H1 (cell line): ENCODE data around the gene OTOP3. TPM values are rescaled to one million over a fixed set of nuclear protein-coding genes. Genes with fewer than 3 reads are reported as not detected.
A peak's percentile ranks its signal among the peaks of the same experiment; 100 is the strongest.

Experiments used
- CTCF ChIA-PET: fragments of 300-600 bp; sonication (Branson Sonifier 250); formaldehyde crosslinking; loops from one replicate; lab custom pipeline; 2021; ENCODE audit not compliant: partially characterized antibody; lab: Charles Lee
- POLR2A ChIA-PET: fragments of 300-600 bp; sonication (Branson Sonifier 250); formaldehyde crosslinking; loops from one replicate; lab custom pipeline; 2021; ENCODE audit warnings: inconsistent platforms; ENCODE audit not compliant: partially characterized antibody; lab: Charles Lee
- DNase-seq, 2 experiments: peaks; one replicate each; pipeline versions ENCODE4 v3.0.0 to v3.0.0-alpha.2; 2010 to 2022; ENCODE audit warnings: low spot score in 2 of 2, low read depth in 1 of 2, mixed read lengths in 1 of 2
- FAIRE-seq: peaks from 2 replicates; lab custom pipeline; 2011; peaks lifted over from hg19 to GRCh38; lab: Jason Lieb, UNC
- H2AFZ ChIP-seq: 2 replicates; pipeline ENCODE4 v1.8.1; 2012; ENCODE audit warnings: low read length, inconsistent platforms
- H2AK5ac ChIP-seq: 2 replicates; pipeline ENCODE4 v1.6.1; 2013; ENCODE audit warnings: low read depth, low read length
- H2BK120ac ChIP-seq: replicated peaks from 2 replicates; pipeline ENCODE3; 2013; ENCODE audit warnings: low read depth, low read length, inconsistent platforms
- H2BK12ac ChIP-seq: 2 replicates; pipeline ENCODE4 v1.6.1; 2013; ENCODE audit warnings: low read depth, low read length
- H2BK15ac ChIP-seq: 2 replicates; pipeline ENCODE4 v1.6.1; 2013; ENCODE audit warnings: low read length
- H2BK20ac ChIP-seq: 2 replicates; pipeline ENCODE4 v1.6.1; 2013; ENCODE audit warnings: low read length
- H2BK5ac ChIP-seq: 2 replicates; pipeline ENCODE4 v1.6.1; 2013; ENCODE audit warnings: low read depth, low read length
- H3K14ac ChIP-seq: 2 replicates; pipeline ENCODE4 v1.6.1; 2013; ENCODE audit warnings: inconsistent platforms; ENCODE audit not compliant: insufficient read length
- H3K18ac ChIP-seq: 2 replicates; pipeline ENCODE4 v1.6.1; 2013; ENCODE audit warnings: low read length; ENCODE audit errors: extremely low read depth
- H3K23ac ChIP-seq: 2 replicates; pipeline ENCODE4 v1.6.1; 2013; ENCODE audit warnings: inconsistent platforms; ENCODE audit not compliant: insufficient read length
- H3K23me2 ChIP-seq: 2 replicates; pipeline ENCODE4 v1.6.1; 2013; ENCODE audit warnings: low read depth, low read length
- H3K27ac ChIP-seq: 2 replicates; pipeline ENCODE4 v1.6.1; 2011; ENCODE audit warnings: low read depth, low read length, inconsistent platforms
- H3K27me3 ChIP-seq, 4 experiments: replicated peaks in 1 of 4; 1 replicate in 1 of 4; 2 replicates in 3 of 4; pipeline versions ENCODE4 v1.6.1 to v1.8.1; 2011 to 2013; ENCODE audit warnings: low read length in 3 of 4, mild to moderate bottlenecking in 3 of 4, inconsistent platforms in 2 of 4, mixed read lengths in 2 of 4, moderate library complexity in 1 of 4; ENCODE audit not compliant: control insufficient read depth in 3 of 4, insufficient read depth in 3 of 4; ENCODE audit errors: extremely low read depth in 1 of 4
- H3K36me3 ChIP-seq, 4 experiments: 2 replicates each; pipeline versions ENCODE4 v1.6.1 to v1.8.1; 2011 to 2013; ENCODE audit warnings: mild to moderate bottlenecking in 4 of 4, low read length in 3 of 4, moderate library complexity in 2 of 4, control low read depth in 1 of 4, inconsistent platforms in 1 of 4; ENCODE audit not compliant: insufficient read depth in 4 of 4, control insufficient read depth in 2 of 4
- H3K4ac ChIP-seq: replicated peaks from 2 replicates; pipeline ENCODE3; 2013; ENCODE audit warnings: low read length, low read depth, mixed read lengths, inconsistent platforms; ENCODE audit not compliant: insufficient read length
- H3K4me1 ChIP-seq, 4 experiments: replicated peaks in 1 of 4; 1 replicate in 1 of 4; 2 replicates in 3 of 4; pipeline versions ENCODE4 v1.6.1 to v1.8.1; 2011 to 2013; ENCODE audit warnings: low read length in 3 of 4, inconsistent platforms in 2 of 4, mixed read lengths in 1 of 4; ENCODE audit not compliant: insufficient read depth in 4 of 4, control insufficient read depth in 3 of 4
- H3K4me2 ChIP-seq, 2 experiments: 2 replicates each; pipeline versions ENCODE4 v1.6.1 to v1.8.1; 2011 to 2013; ENCODE audit warnings: low read depth in 2 of 2, low read length in 2 of 2, control low read depth in 1 of 2, inconsistent platforms in 1 of 2, mild to moderate bottlenecking in 1 of 2; ENCODE audit not compliant: insufficient read depth in 1 of 2
- H3K4me3 ChIP-seq, 4 experiments: fragments of 200-600, 300-600 bp in 1 of 4; sonication (generic), shearing (Covaris generic), sonication (Bioruptor Twin) in 1 of 4; 2 replicates each; pipeline versions ENCODE4 v1.5.1 to v1.8.1; 2011 to 2016; ENCODE audit warnings: low read length in 4 of 4, low read depth in 3 of 4, control low read depth in 2 of 4, inconsistent platforms in 2 of 4, mild to moderate bottlenecking in 2 of 4, mixed read lengths in 1 of 4, moderate library complexity in 1 of 4; ENCODE audit not compliant: insufficient read depth in 2 of 4; ENCODE audit errors: extremely low read depth in 1 of 4
- H3K56ac ChIP-seq: replicated peaks from 2 replicates; pipeline ENCODE3; 2013; ENCODE audit warnings: low read depth, mild to moderate bottlenecking, mixed read lengths, low read length, inconsistent platforms; ENCODE audit not compliant: insufficient read length
- H3K79me1 ChIP-seq: 2 replicates; pipeline ENCODE4 v1.6.1; 2013; ENCODE audit warnings: low read depth, low read length, control low read depth
- H3K79me2 ChIP-seq, 2 experiments: 2 replicates each; pipeline versions ENCODE4 v1.6.1 to v1.8.1; 2012 to 2013; ENCODE audit warnings: low read length in 2 of 2, mild to moderate bottlenecking in 2 of 2, inconsistent platforms in 1 of 2; ENCODE audit not compliant: insufficient read depth in 2 of 2, control insufficient read depth in 1 of 2
- H3K9ac ChIP-seq, 4 experiments: replicated peaks in 1 of 4; 1 replicate in 1 of 4; 2 replicates in 3 of 4; pipeline versions ENCODE4 v1.6.1 to v1.8.1; 2011 to 2013; ENCODE audit warnings: low read depth in 3 of 4, low read length in 3 of 4, control low read depth in 2 of 4, mild to moderate bottlenecking in 2 of 4, moderate library complexity in 2 of 4, inconsistent platforms in 1 of 4; ENCODE audit errors: extremely low read depth in 1 of 4
- H3K9me3 ChIP-seq, 2 experiments: 2 replicates each; pipeline versions ENCODE4 v1.6.1 to v1.8.1; 2012 to 2013; ENCODE audit warnings: mild to moderate bottlenecking in 2 of 2, moderate library complexity in 2 of 2, control low read depth in 1 of 2, inconsistent platforms in 1 of 2, low read depth in 1 of 2, low read length in 1 of 2, mixed read lengths in 1 of 2; ENCODE audit not compliant: insufficient read depth in 2 of 2
- H4K20me1 ChIP-seq, 2 experiments: replicated peaks in 1 of 2; 2 replicates each; pipeline versions ENCODE3 to v1.8.1; 2011 to 2013; ENCODE audit warnings: inconsistent platforms in 2 of 2, low read length in 2 of 2, mild to moderate bottlenecking in 1 of 2; ENCODE audit not compliant: insufficient read depth in 2 of 2, control insufficient read depth in 1 of 2
- H4K5ac ChIP-seq: 2 replicates; pipeline ENCODE4 v1.6.1; 2013; ENCODE audit warnings: low read length, low read depth, mixed read lengths, inconsistent platforms; ENCODE audit not compliant: insufficient read length
- H4K8ac ChIP-seq: 2 replicates; pipeline ENCODE4 v1.8.0; 2013; ENCODE audit warnings: mild to moderate bottlenecking, moderate library complexity, low read length, inconsistent platforms; ENCODE audit not compliant: insufficient read depth; ENCODE audit errors: extremely low read depth
- H4K91ac ChIP-seq: replicated peaks from 2 replicates; pipeline ENCODE3; 2013; ENCODE audit warnings: low read length, mixed read lengths, inconsistent platforms; ENCODE audit not compliant: insufficient read length
- FOSL1 ChIP-seq: IDR thresholded peaks from 2 replicates; pipeline ENCODE4 v1.6.1; 2011; ENCODE audit warnings: mild to moderate bottlenecking, low read depth, low read length, moderate library complexity; ENCODE audit not compliant: insufficient read depth
- HDAC6 ChIP-seq: IDR thresholded peaks from one replicate; pipeline ENCODE4 v1.7.1; 2012; ENCODE audit warnings: low read depth, mild to moderate bottlenecking, inconsistent platforms, low read length, moderate library complexity
- JUND ChIP-seq: IDR thresholded peaks from 2 replicates; pipeline ENCODE4 v1.6.1; 2011; ENCODE audit warnings: mild to moderate bottlenecking, improper control_type of control experiment, low read length
- POLR2A ChIP-seq, 2 experiments: IDR thresholded peaks; 1 replicate in 1 of 2; 2 replicates in 1 of 2; pipeline ENCODE4 v1.6.1; 2011; ENCODE audit warnings: low read depth in 2 of 2, low read length in 2 of 2, mild to moderate bottlenecking in 2 of 2; ENCODE audit errors: control extremely low read depth in 1 of 2
- RNF2 ChIP-seq: fragments of 200-900, 300-1000 bp; sonication (generic); IDR thresholded peaks from 2 replicates; pipeline ENCODE4 v1.7.1; 2016; ENCODE audit warnings: borderline replicate concordance, low read depth, mild to moderate bottlenecking, antibody characterized with exemption, low read length; ENCODE audit not compliant: poor library complexity, severe bottlenecking; ENCODE audit errors: missing control alignments
- SIRT6 ChIP-seq: IDR thresholded peaks from one replicate; pipeline ENCODE4 v1.7.1; 2012; ENCODE audit warnings: low read length, inconsistent platforms
- WGBS, 2 experiments: shearing (Covaris generic) in 1 of 2; methylation state at CpG; one replicate each; pipeline versions ENCODE4 v1.1.6 to v1.1.7; 2013 to 2015; ENCODE audit warnings: low lambda C conversion rate in 2 of 2, mixed read lengths in 2 of 2, inconsistent platforms in 1 of 2, low coverage in 1 of 2, missing lambda C conversion rate in 1 of 2; ENCODE audit not compliant: insufficient replicate concordance in 2 of 2, insufficient coverage in 1 of 2, insufficient read length in 1 of 2; ENCODE audit errors: extremely low coverage in 1 of 2, missing lambda C conversion rate in 1 of 2; 5-methylcytosine and 5-hydroxymethylcytosine counted together
- polyA plus RNA-seq, 7 experiments: library from polyadenylated mRNA; depleted of rRNA in 3 of 7; stranded (reverse) in 5 of 7; unstranded in 2 of 7; fragments of >200 nt in 5 of 7; fragments of 200-250 nt in 2 of 7; gene quantifications; 1 replicate in 5 of 7; 2 replicates in 1 of 7; 4 replicates in 1 of 7; pipeline versions ENCODE4 v1.2.1 to v1.2.3, GENCODE V29; 2011 to 2013; ENCODE audit warnings: missing spikeins in 2 of 7, mixed read lengths in 2 of 7
- total RNA-seq: library from RNA; stranded (reverse); fragmentation: NEBNext Ultra II Directional; extraction: Animal tissue kit (Norgen Biotek cat#: 25700); gene quantifications from 2 replicates; pipeline ENCODE4 v1.2.1, GENCODE V29; 2021
- TF ChIP-seq, protein P1 (sequence below), 3 experiments: IDR thresholded peaks; 1 replicate in 2 of 3; 2 replicates in 1 of 3; pipeline versions ENCODE4 v1.5.1 to v1.6.1; 2011; ENCODE audit warnings: low read length in 3 of 3, mild to moderate bottlenecking in 3 of 3, inconsistent platforms in 2 of 3, low read depth in 1 of 3, moderate library complexity in 1 of 3; ENCODE audit not compliant: insufficient read depth in 1 of 3; ENCODE audit errors: control extremely low read depth in 1 of 3
- TF ChIP-seq, protein P2 (sequence below): IDR thresholded peaks from 2 replicates; pipeline ENCODE4 v1.6.1; 2011; ENCODE audit warnings: low read depth, mild to moderate bottlenecking, low read length; ENCODE audit not compliant: insufficient read depth

OTOP3 gene
- total and polyA plus RNA-seq, 2 of the 8 experiments (the other 6 are each of a cell fraction or from before 2014, with no cell fraction given) = 0.05 TPM; not detected in 1

GRCh38 chr17:74950207-74950606 lies 14.5 kb downstream of the OTOP3 start:
- H4K5ac ChIP-seq = no peak overlapping the region
- no peak overlapping the region for H3K4me3 ChIP-seq
- no peak overlapping the region for H2AFZ ChIP-seq
- H3K9ac ChIP-seq = no peak overlapping the region
- H3K4me1 ChIP-seq = peaks cover 0 to 5% (median 2%) of the 10 kb centered on the region in 4 experiments; a peak in 2 of 7 replicates
- H2BK15ac ChIP-seq = 0 out of 2 replicates have a peak overlapping the region, but pooled peaks have one; percentile 19
- H2BK120ac ChIP-seq = no peak overlapping the region
- H4K8ac ChIP-seq = no peak overlapping the region
- H2BK20ac ChIP-seq = no peak overlapping the region
- no peak overlapping the region; the same call in 1 of the 2 replicates for H3K18ac ChIP-seq
- no peak overlapping the region for H2BK12ac ChIP-seq
- no peak overlapping the region for H3K4me2 ChIP-seq
- POLR2A ChIA-PET = no interaction called here
- peak overlapping the region; percentile 52 for H4K91ac ChIP-seq
- H3K9me3 ChIP-seq = no peaks in the 10 kb centered on the region
- no peaks in the 10 kb centered on the region for H3K79me2 ChIP-seq
- no peaks in the 10 kb centered on the region for H3K23me2 ChIP-seq
- no peak overlapping the region for H3K14ac ChIP-seq
- TF ChIP-seq, protein P1, sequence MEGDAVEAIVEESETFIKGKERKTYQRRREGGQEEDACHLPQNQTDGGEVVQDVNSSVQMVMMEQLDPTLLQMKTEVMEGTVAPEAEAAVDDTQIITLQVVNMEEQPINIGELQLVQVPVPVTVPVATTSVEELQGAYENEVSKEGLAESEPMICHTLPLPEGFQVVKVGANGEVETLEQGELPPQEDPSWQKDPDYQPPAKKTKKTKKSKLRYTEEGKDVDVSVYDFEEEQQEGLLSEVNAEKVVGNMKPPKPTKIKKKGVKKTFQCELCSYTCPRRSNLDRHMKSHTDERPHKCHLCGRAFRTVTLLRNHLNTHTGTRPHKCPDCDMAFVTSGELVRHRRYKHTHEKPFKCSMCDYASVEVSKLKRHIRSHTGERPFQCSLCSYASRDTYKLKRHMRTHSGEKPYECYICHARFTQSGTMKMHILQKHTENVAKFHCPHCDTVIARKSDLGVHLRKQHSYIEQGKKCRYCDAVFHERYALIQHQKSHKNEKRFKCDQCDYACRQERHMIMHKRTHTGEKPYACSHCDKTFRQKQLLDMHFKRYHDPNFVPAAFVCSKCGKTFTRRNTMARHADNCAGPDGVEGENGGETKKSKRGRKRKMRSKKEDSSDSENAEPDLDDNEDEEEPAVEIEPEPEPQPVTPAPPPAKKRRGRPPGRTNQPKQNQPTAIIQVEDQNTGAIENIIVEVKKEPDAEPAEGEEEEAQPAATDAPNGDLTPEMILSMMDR (IDR thresholded peaks at IDR 0.05; ENCODE audit: control extremely low read depth in 1 of 3, insufficient read depth in 1 of 3, low read depth in 1 of 3, low read length in 3 of 3) = no peak
- TF ChIP-seq SIRT6 (no peak), RNF2 (no peak), HDAC6 (no peak), JUND (no peak), POLR2A (IDR thresholded peaks at IDR 0.05; ENCODE audit: control extremely low read depth in 1 of 2, low read depth in 2 of 2, low read length in 2 of 2) (no peak), FOSL1 (no peak)
- TF ChIP-seq, protein P2, sequence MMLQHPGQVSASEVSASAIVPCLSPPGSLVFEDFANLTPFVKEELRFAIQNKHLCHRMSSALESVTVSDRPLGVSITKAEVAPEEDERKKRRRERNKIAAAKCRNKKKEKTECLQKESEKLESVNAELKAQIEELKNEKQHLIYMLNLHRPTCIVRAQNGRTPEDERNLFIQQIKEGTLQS = no peak
- 0 out of 2 replicates have a peak overlapping the region, but pooled peaks have one; percentile 68 for H2BK5ac ChIP-seq
- no peaks in the 10 kb centered on the region; the same call in 1 of the 2 replicates for H3K79me1 ChIP-seq
- DNase-seq (no peak), FAIRE-seq (no peak)
- no peaks in the 10 kb centered on the region for H3K36me3 ChIP-seq
- H3K23ac ChIP-seq = no peak overlapping the region
- H4K20me1 ChIP-seq = peaks cover 0 to 2% of the 10 kb centered on the region in 2 experiments
- CTCF ChIA-PET = interaction anchor here (1.4 to 49.9 kb wide), 4 partner anchors 1 to 85 kb away, joined by 4 to 1072 read pairs (median 540); partner anchors contain the start of genes OTOP2, OTOP3 and USH1G
- no peak overlapping the region for H2AK5ac ChIP-seq
- H3K27ac ChIP-seq = no peak overlapping the region
- H3K4ac ChIP-seq = no peak overlapping the region
- 72% methylated on average over 8 of the region's 8 CpGs; no CpG with 5 or more reads in 1 of the 2 experiments for WGBS, 2 experiments
- H3K56ac ChIP-seq = no peak overlapping the region
- H3K27me3 ChIP-seq = peaks cover 0 to 6% (median 0%) of the 10 kb centered on the region in 4 experiments; a peak in 2 of 7 replicates
